ENCODE data around the gene ABCG1.

The ABCG1 gene

DNA sequence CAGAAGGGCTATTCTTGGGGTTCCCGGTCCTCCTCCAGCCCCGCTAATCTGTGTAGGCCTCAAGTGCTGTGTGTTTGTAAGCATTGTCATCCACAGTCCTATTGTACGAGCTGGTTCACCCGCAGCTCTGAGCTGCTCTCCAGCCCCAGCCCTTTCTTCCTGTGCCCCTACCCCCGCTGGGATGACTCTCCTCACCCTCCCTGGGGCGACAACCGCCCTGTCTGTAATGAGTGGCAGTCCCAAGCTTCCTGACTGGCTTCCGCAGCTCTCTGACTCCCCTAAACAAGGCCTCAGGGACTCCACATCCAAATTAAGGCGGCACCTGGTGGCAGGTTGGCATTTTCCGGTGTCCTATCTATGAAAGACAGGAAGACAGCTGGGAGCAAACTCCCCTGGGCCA lies 50.4 kb downstream of the ABCG1 start:
- no peak overlapping the region for H3K27ac ChIP-seq (ENCODE audit: low read depth in 2 of 2, low read length in 2 of 2)
- H3K4me3 ChIP-seq (ENCODE audit: low read length in 2 of 2): no peak overlapping the region
- H3K9ac ChIP-seq (ENCODE audit: low read depth in 1 of 2, low read length in 2 of 2): no peak overlapping the region
- peaks cover 0 to 3% of the 10 kb centered on the region in 2 donors for H3K4me1 ChIP-seq (ENCODE audit: control insufficient read depth in 2 of 2, insufficient read depth in 2 of 2, low read length in 2 of 2)
- H3K36me3 ChIP-seq (ENCODE audit: control insufficient read depth in 2 of 2, insufficient read depth in 2 of 2, low read length in 2 of 2): peaks cover 10 to 16% of the 10 kb centered on the region in 2 donors
- H3K9me3 ChIP-seq (ENCODE audit: control insufficient read depth in 2 of 2, low read length in 2 of 2): no peaks in the 10 kb centered on the region
- no peaks in the 10 kb centered on the region for H3K27me3 ChIP-seq (ENCODE audit: control insufficient read depth in 2 of 2, insufficient read depth in 2 of 2, low read length in 2 of 2)

DNA sequence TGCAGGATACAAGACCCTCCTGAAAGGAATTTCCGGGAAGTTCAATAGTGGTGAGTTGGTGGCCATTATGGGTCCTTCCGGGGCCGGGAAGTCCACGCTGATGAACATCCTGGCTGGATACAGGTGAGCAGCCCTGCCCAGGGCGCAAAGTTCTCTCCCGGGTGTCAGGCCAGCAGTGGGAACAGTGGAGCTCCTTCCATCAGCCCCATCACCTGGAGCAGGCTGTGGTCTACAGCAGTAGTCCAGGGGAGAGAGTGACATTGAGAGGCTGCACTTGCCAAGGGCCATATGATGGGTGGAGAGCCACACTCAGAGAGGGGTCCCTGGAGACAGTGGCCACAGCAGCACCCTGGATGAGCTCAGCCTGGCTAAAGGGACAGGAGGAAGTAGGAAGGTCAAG lies 52.1 kb downstream of the ABCG1 start:
- Histone ChIP-seq H3K27ac (ENCODE audit: low read depth in 2 of 2, low read length in 2 of 2) (no peak overlapping the region), H3K4me1 (ENCODE audit: control insufficient read depth in 2 of 2, insufficient read depth in 2 of 2, low read length in 2 of 2) (peaks cover 0 to 3% of the 10 kb centered on the region in 2 donors), H3K27me3 (ENCODE audit: control insufficient read depth in 2 of 2, insufficient read depth in 2 of 2, low read length in 2 of 2) (no peaks in the 10 kb centered on the region), H3K36me3 (ENCODE audit: control insufficient read depth in 2 of 2, insufficient read depth in 2 of 2, low read length in 2 of 2) (peaks cover 12 to 23% of the 10 kb centered on the region in 2 donors), H3K4me3 (ENCODE audit: low read length in 2 of 2) (no peak overlapping the region), H3K9ac (ENCODE audit: low read depth in 1 of 2, low read length in 2 of 2) (no peak overlapping the region), H3K9me3 (ENCODE audit: control insufficient read depth in 2 of 2, low read length in 2 of 2) (no peaks in the 10 kb centered on the region)

- H3K27ac ChIP-seq (ENCODE audit: low read depth in 2 of 2, low read length in 2 of 2): no peak overlapping the region
- no peaks in the 10 kb centered on the region for H3K9me3 ChIP-seq (ENCODE audit: control insufficient read depth in 2 of 2, low read length in 2 of 2)
- H3K4me3 ChIP-seq (ENCODE audit: low read length in 2 of 2): no peak overlapping the region
- H3K27me3 ChIP-seq (ENCODE audit: control insufficient read depth in 2 of 2, insufficient read depth in 2 of 2, low read length in 2 of 2): no peaks in the 10 kb centered on the region
- H3K4me1 ChIP-seq (ENCODE audit: control insufficient read depth in 2 of 2, insufficient read depth in 2 of 2, low read length in 2 of 2): peaks cover 0 to 3% of the 10 kb centered on the region in 2 donors
- peaks cover 19 to 33% of the 10 kb centered on the region in 2 donors for H3K36me3 ChIP-seq (ENCODE audit: control insufficient read depth in 2 of 2, insufficient read depth in 2 of 2, low read length in 2 of 2)
- no peak overlapping the region for H3K9ac ChIP-seq (ENCODE audit: low read depth in 1 of 2, low read length in 2 of 2)
Observed at GRCh38 chr21:42272109-42272962, 53.4 kb downstream of the ABCG1 start.

DNA sequence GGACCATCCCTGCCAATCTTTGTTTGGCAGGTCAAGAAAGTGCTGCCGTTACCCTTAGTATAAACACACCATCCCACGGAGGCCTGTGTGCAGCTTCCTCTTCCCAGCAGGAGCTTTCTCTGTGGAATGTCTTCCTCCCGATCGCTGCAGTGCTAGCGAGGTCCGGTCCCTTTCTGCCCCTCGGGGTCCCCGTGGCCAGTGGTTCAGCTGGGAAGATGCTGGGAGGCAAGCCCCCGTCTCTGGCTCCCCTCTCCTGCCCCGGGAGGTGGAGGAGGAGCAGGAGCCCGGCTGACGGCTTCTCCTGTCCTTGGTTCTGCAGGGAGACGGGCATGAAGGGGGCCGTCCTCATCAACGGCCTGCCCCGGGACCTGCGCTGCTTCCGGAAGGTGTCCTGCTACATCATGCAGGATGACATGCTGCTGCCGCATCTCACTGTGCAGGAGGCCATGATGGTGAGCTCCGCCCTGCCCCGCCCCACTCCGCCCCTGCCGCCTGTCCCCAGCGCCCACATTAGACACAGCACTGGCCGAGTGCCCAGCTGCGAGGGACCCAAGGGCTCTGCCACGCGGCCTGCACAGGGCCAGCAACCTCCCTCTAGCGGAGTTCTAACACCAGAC lies 54.2 kb downstream of the ABCG1 start:
- H3K9ac ChIP-seq (ENCODE audit: low read depth in 1 of 2, low read length in 2 of 2): no peak overlapping the region
- no peaks in the 10 kb centered on the region for H3K9me3 ChIP-seq (ENCODE audit: control insufficient read depth in 2 of 2, low read length in 2 of 2)

DNA sequence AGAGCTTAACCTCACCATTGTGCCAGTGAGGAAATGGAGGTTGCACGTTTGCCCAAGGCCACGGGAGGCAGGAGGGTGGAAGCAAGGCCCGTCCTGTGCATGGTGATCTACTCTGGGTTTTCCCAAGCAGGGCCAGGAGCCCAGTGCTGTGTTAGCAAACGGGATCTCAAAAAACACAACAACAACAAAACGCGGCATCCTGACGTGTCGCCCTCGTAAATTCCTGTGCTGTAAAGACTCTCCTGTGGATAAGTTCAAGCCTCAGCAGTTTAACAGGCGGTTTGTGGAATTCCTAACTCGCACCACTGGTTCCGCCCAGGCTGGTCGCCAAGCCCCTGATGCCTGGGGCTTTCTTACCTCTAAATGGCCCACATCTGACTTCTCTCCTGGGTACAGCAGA lies 57.1 kb downstream of the ABCG1 start:
- H3K27me3 ChIP-seq (ENCODE audit: control insufficient read depth in 2 of 2, insufficient read depth in 2 of 2, low read length in 2 of 2): no peaks in the 10 kb centered on the region
- peaks cover 17 to 33% of the 10 kb centered on the region in 2 donors for H3K36me3 ChIP-seq (ENCODE audit: control insufficient read depth in 2 of 2, insufficient read depth in 2 of 2, low read length in 2 of 2)
- no peak overlapping the region for H3K9ac ChIP-seq (ENCODE audit: low read depth in 1 of 2, low read length in 2 of 2)
- no peak overlapping the region for H3K27ac ChIP-seq (ENCODE audit: low read depth in 2 of 2, low read length in 2 of 2)
- H3K9me3 ChIP-seq (ENCODE audit: control insufficient read depth in 2 of 2, low read length in 2 of 2): no peaks in the 10 kb centered on the region
- H3K4me1 ChIP-seq (ENCODE audit: control insufficient read depth in 2 of 2, insufficient read depth in 2 of 2, low read length in 2 of 2): no peaks in the 10 kb centered on the region
- no peak overlapping the region for H3K4me3 ChIP-seq (ENCODE audit: low read length in 2 of 2)

More for the DNA sequence above, 54.2 kb downstream of the ABCG1 start:
- no peaks in the 10 kb centered on the region for H3K27me3 ChIP-seq (ENCODE audit: control insufficient read depth in 2 of 2, insufficient read depth in 2 of 2, low read length in 2 of 2)
- H3K36me3 ChIP-seq (ENCODE audit: control insufficient read depth in 2 of 2, insufficient read depth in 2 of 2, low read length in 2 of 2): peaks cover 19 to 33% of the 10 kb centered on the region in 2 donors
- H3K27ac ChIP-seq (ENCODE audit: low read depth in 2 of 2, low read length in 2 of 2): no peak overlapping the region
- H3K4me1 ChIP-seq (ENCODE audit: control insufficient read depth in 2 of 2, insufficient read depth in 2 of 2, low read length in 2 of 2): peaks cover 0 to 3% of the 10 kb centered on the region in 2 donors
- no peak overlapping the region for H3K4me3 ChIP-seq (ENCODE audit: low read length in 2 of 2)

- H3K4me1 ChIP-seq (ENCODE audit: control insufficient read depth in 2 of 2, insufficient read depth in 2 of 2, low read length in 2 of 2): no peaks in the 10 kb centered on the region
- H3K27ac ChIP-seq (ENCODE audit: low read depth in 2 of 2, low read length in 2 of 2): no peak overlapping the region
- no peak overlapping the region for H3K4me3 ChIP-seq (ENCODE audit: low read length in 2 of 2)
- H3K36me3 ChIP-seq (ENCODE audit: control insufficient read depth in 2 of 2, insufficient read depth in 2 of 2, low read length in 2 of 2): peaks cover 17 to 30% of the 10 kb centered on the region in 2 donors
- no peak overlapping the region for H3K9ac ChIP-seq (ENCODE audit: low read depth in 1 of 2, low read length in 2 of 2)
- no peaks in the 10 kb centered on the region for H3K27me3 ChIP-seq (ENCODE audit: control insufficient read depth in 2 of 2, insufficient read depth in 2 of 2, low read length in 2 of 2)
- no peaks in the 10 kb centered on the region for H3K9me3 ChIP-seq (ENCODE audit: control insufficient read depth in 2 of 2, low read length in 2 of 2)
Observed at GRCh38 chr21:42276526-42277154, 57.7 kb downstream of the ABCG1 start.

DNA sequence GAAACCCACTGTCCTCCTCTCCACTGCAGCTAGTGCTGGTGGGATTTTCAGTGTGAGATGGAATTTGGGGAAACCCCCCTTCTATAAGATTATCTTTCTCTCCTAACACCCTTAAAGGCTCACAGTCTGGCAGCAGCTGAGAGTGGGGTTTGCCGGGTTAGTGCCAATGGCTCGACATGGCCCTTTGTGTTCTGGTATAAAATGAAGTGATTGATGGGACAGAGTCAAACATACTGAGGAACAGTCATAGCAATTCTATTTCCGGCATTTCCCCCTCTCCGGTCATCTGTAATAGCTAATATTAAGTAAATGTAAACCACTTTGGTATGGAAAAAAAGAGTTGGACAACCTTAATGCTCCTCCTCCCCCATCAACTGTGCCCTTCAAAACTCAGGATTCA lies 58.7 kb downstream of the ABCG1 start:
- H3K9me3 ChIP-seq (ENCODE audit: control insufficient read depth in 2 of 2, low read length in 2 of 2): no peaks in the 10 kb centered on the region
- H3K36me3 ChIP-seq (ENCODE audit: control insufficient read depth in 2 of 2, insufficient read depth in 2 of 2, low read length in 2 of 2): peaks cover 19 to 37% of the 10 kb centered on the region in 2 donors
- no peak overlapping the region for H3K9ac ChIP-seq (ENCODE audit: low read depth in 1 of 2, low read length in 2 of 2)
- H3K4me1 ChIP-seq (ENCODE audit: control insufficient read depth in 2 of 2, insufficient read depth in 2 of 2, low read length in 2 of 2): no peaks in the 10 kb centered on the region
- H3K27me3 ChIP-seq (ENCODE audit: control insufficient read depth in 2 of 2, insufficient read depth in 2 of 2, low read length in 2 of 2): no peaks in the 10 kb centered on the region
- no peak overlapping the region for H3K27ac ChIP-seq (ENCODE audit: low read depth in 2 of 2, low read length in 2 of 2)
- no peak overlapping the region for H3K4me3 ChIP-seq (ENCODE audit: low read length in 2 of 2)

GRCh38 chr21:42278451-42279149 lies 59.7 kb downstream of the ABCG1 start:
- peaks cover 16 to 38% of the 10 kb centered on the region in 2 donors for H3K36me3 ChIP-seq (ENCODE audit: control insufficient read depth in 2 of 2, insufficient read depth in 2 of 2, low read length in 2 of 2)
- no peaks in the 10 kb centered on the region for H3K27me3 ChIP-seq (ENCODE audit: control insufficient read depth in 2 of 2, insufficient read depth in 2 of 2, low read length in 2 of 2)
- no peaks in the 10 kb centered on the region for H3K9me3 ChIP-seq (ENCODE audit: control insufficient read depth in 2 of 2, low read length in 2 of 2)
- H3K4me3 ChIP-seq (ENCODE audit: low read length in 2 of 2): no peak overlapping the region
- H3K4me1 ChIP-seq (ENCODE audit: control insufficient read depth in 2 of 2, insufficient read depth in 2 of 2, low read length in 2 of 2): no peaks in the 10 kb centered on the region
- H3K9ac ChIP-seq (ENCODE audit: low read depth in 1 of 2, low read length in 2 of 2): no peak overlapping the region
- no peak overlapping the region for H3K27ac ChIP-seq (ENCODE audit: low read depth in 2 of 2, low read length in 2 of 2)

- H3K36me3 ChIP-seq (ENCODE audit: control insufficient read depth in 2 of 2, insufficient read depth in 2 of 2, low read length in 2 of 2): peaks cover 19 to 33% of the 10 kb centered on the region in 2 donors
- no peak overlapping the region for H3K9ac ChIP-seq (ENCODE audit: low read depth in 1 of 2, low read length in 2 of 2)
- no peaks in the 10 kb centered on the region for H3K4me1 ChIP-seq (ENCODE audit: control insufficient read depth in 2 of 2, insufficient read depth in 2 of 2, low read length in 2 of 2)
- no peaks in the 10 kb centered on the region for H3K27me3 ChIP-seq (ENCODE audit: control insufficient read depth in 2 of 2, insufficient read depth in 2 of 2, low read length in 2 of 2)
- no peaks in the 10 kb centered on the region for H3K9me3 ChIP-seq (ENCODE audit: control insufficient read depth in 2 of 2, low read length in 2 of 2)
- H3K27ac ChIP-seq (ENCODE audit: low read depth in 2 of 2, low read length in 2 of 2): no peak overlapping the region
- H3K4me3 ChIP-seq (ENCODE audit: low read length in 2 of 2): no peak overlapping the region
Observed at GRCh38 chr21:42279341-42279871, 60.5 kb downstream of the ABCG1 start.
